HG03135 (cell line): ENCODE data around the gene ZFR2.
"Not testable (repeated sequence)": the region's sequence is repeated elsewhere in the genome, so short reads cannot be mapped to it uniquely, and the experiment has no call there.

ENCODE experiments used
- ATAC-seq: cut with Tn5 transposase; IDR thresholded peaks from one replicate; pipeline ENCODE4 v1.9.1; 2021; ENCODE audit warnings: mild to moderate bottlenecking, moderate library complexity; ENCODE audit not compliant: unreplicated experiment

ZFR2 gene

GRCh38 chr19:3868770-3869456, at the start of gene ZFR2:
Gene ZFR2, minus strand, starts transcription at chr19:3869038. Its CDS starts 21 bp downstream, at chr19:3869017.
- no peak for ATAC-seq

- no peak for ATAC-seq
Observed at GRCh38 chr19:3916033-3916432, 47.2 kb upstream of the ZFR2 start.

- ATAC-seq = no peak
Observed at GRCh38 chr19:3914199-3914598, 45.4 kb upstream of the ZFR2 start.

- ATAC-seq = no peak
Observed at GRCh38 chr19:3910105-3910504, 41.3 kb upstream of the ZFR2 start.

GRCh38 chr19:3908266-3909054, 39.6 kb upstream of the ZFR2 start:
- no peak for ATAC-seq

- ATAC-seq = no peak
Observed at GRCh38 chr19:3907626-3908265, 38.9 kb upstream of the ZFR2 start.

GRCh38 chr19:3904233-3904632, 35.4 kb upstream of the ZFR2 start:
- no peak for ATAC-seq

GRCh38 chr19:3902317-3902973, 33.6 kb upstream of the ZFR2 start:
- no peak for ATAC-seq

- ATAC-seq = no peak
Observed at GRCh38 chr19:3899531-3900294, 30.9 kb upstream of the ZFR2 start.

- no peak for ATAC-seq
Observed at GRCh38 chr19:3898426-3898825, 29.6 kb upstream of the ZFR2 start.

GRCh38 chr19:3897936-3898335, 29.1 kb upstream of the ZFR2 start:
- no peak for ATAC-seq

GRCh38 chr19:3895788-3896187, 26.9 kb upstream of the ZFR2 start:
- ATAC-seq = no peak

- not testable (repeated sequence) for ATAC-seq
Observed at GRCh38 chr19:3894959-3895358, 26.1 kb upstream of the ZFR2 start.

GRCh38 chr19:3893509-3894179, 24.8 kb upstream of the ZFR2 start:
- ATAC-seq = no peak

GRCh38 chr19:3890591-3890990, 21.8 kb upstream of the ZFR2 start:
- no peak for ATAC-seq

GRCh38 chr19:3882041-3882384, 13.2 kb upstream of the ZFR2 start:
- ATAC-seq = no peak

- ATAC-seq = no peak
Observed at GRCh38 chr19:3881272-3882040, 12.6 kb upstream of the ZFR2 start.

- ATAC-seq = no peak
Observed at GRCh38 chr19:3880471-3881271, 11.8 kb upstream of the ZFR2 start, which contains the start of gene ATCAY. Gene ATCAY, plus strand, starts transcription at chr19:3880685. Its CDS starts 5,083 bp downstream, at chr19:3885768.
